Middle frontal gyrus (tissue), 1 donor: ENCODE data around the gene PC.
"Not testable (repeated sequence)": the region's sequence is repeated elsewhere in the genome, so short reads cannot be mapped to it uniquely, and the experiment has no call there.

Source experiments
- DNase-seq: peaks from one replicate; pipeline ENCODE4 v3.0.0-alpha.2; 2015; ENCODE audit warnings: low spot score; ENCODE audit errors: extremely low spot score

PC gene

GRCh38 chr11:66981976-66982578, 23.9 kb upstream of the PC start:
- peak; percentile 4 for DNase-seq

- no peak for DNase-seq
These were observed 21.3 kb upstream of the PC start for GRCh38 chr11:66979336-66979980.

- no peak for DNase-seq
These were observed 20.5 kb upstream of the PC start for GRCh38 chr11:66978717-66979116.

- no peak for DNase-seq
These were observed 20.0 kb upstream of the PC start for GRCh38 chr11:66978229-66978628.

GRCh38 chr11:66976925-66977324, 18.7 kb upstream of the PC start:
- DNase-seq = no peak

- DNase-seq = no peak
These were observed 17.9 kb upstream of the PC start for GRCh38 chr11:66976028-66976467.

GRCh38 chr11:66975405-66976027, 17.3 kb upstream of the PC start:
- DNase-seq = no peak

GRCh38 chr11:66974724-66975404, 16.7 kb upstream of the PC start, which contains the start of gene C11orf86:
C11orf86 (plus strand) TSS chr11:66975304; CDS start chr11:66975363, 59 bp downstream.
- DNase-seq = no peak

- DNase-seq = no peak
These were observed 15.9 kb upstream of the PC start for GRCh38 chr11:66973956-66974580.

- DNase-seq = no peak
These were observed 13.3 kb upstream of the PC start for GRCh38 chr11:66971488-66971887.

- DNase-seq = no peak
These were observed 12.7 kb upstream of the PC start for GRCh38 chr11:66970807-66971442.

- DNase-seq = no peak
These were observed 12.2 kb upstream of the PC start for GRCh38 chr11:66970371-66970806.

GRCh38 chr11:66969584-66970225, 11.5 kb upstream of the PC start:
- no peak for DNase-seq

- DNase-seq = no peak
These were observed 9.7 kb upstream of the PC start for GRCh38 chr11:66967670-66968425.

- DNase-seq = no peak
These were observed 8.2 kb upstream of the PC start for GRCh38 chr11:66966351-66966750.

GRCh38 chr11:66964495-66964894, 6.3 kb upstream of the PC start:
- DNase-seq = no peak

- DNase-seq = no peak
These were observed 4.6 kb upstream of the PC start for GRCh38 chr11:66962801-66963200.

GRCh38 chr11:66962247-66962646, 4.1 kb upstream of the PC start:
- DNase-seq = no peak

GRCh38 chr11:66961691-66962213, 3.6 kb upstream of the PC start:
- DNase-seq = not testable (repeated sequence)

- DNase-seq = no peak
These were observed 732 bp upstream of the PC start for GRCh38 chr11:66958956-66959274.
